GM12891 (cell line): ENCODE results near the gene PHF2.

Experiments
- POLR2A ChIP-seq: IDR thresholded peaks from 2 replicates; pipeline ENCODE4 v1.6.1; 2011; ENCODE audit warnings: low read depth, low read length, control low read depth
- POLR2AphosphoS5 ChIP-seq: IDR thresholded peaks from 2 replicates; pipeline ENCODE4 v1.6.1; 2011; ENCODE audit warnings: low read depth, low read length, control low read depth
- SPI1 ChIP-seq: IDR thresholded peaks from 2 replicates; pipeline ENCODE4 v1.6.1; 2011; ENCODE audit warnings: low read depth, low read length, control low read depth
- TAF1 ChIP-seq: IDR thresholded peaks from 2 replicates; pipeline ENCODE4 v1.6.1; 2011; ENCODE audit warnings: low read depth, low read length, control low read depth

DNA sequence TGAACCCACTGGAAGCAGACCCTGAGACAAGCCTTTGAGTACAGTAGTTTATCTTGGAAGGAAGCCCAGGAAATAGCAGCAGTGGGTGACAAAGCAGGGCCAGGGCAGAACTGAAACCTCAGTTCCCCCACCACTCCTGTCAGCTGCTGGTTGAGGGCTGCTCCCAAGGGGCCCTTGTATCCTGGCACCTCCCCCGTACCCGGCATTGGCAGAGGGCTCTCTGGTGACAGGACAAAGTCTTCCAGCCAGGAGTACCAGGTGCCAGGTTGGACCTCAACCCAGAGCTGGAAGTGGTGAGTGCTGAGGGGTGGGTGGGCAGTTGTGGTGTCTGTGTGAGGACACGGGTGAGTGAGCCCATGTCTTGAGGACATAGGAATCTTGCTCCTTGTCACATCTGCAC is 123.3 kb downstream of the PHF2 start:
- no peak for TF ChIP-seq POLR2A
- no peak for TF ChIP-seq POLR2AphosphoS5
- no peak for TF ChIP-seq TAF1
- TF ChIP-seq SPI1, result no peak
